ENCODE measurements around the gene PEX13.

PEX13 gene

GRCh38 chr2:61096438-61096837, 78.9 kb downstream of the PEX13 start:
- Histone ChIP-seq H3K36me3 (no peaks in the 10 kb centered on the region), H3K27me3 (no peaks in the 10 kb centered on the region), H3K4me3 (ENCODE audit: low read depth, low read length) (no peak overlapping the region), H3K4me1 (no peaks in the 10 kb centered on the region), H3K9me3 (no peaks in the 10 kb centered on the region)
- DNase-seq, result no peak
- no peak for TF ChIP-seq CTCF (IDR thresholded peaks at IDR 0.05; ENCODE audit: low read depth, low read length)

GRCh38 chr2:61100801-61101200, 83.3 kb downstream of the PEX13 start:
- Histone ChIP-seq H3K27me3 (no peaks in the 10 kb centered on the region), H3K4me1 (no peaks in the 10 kb centered on the region), H3K36me3 (no peaks in the 10 kb centered on the region), H3K4me3 (ENCODE audit: low read depth, low read length) (no peak overlapping the region), H3K9me3 (no peaks in the 10 kb centered on the region)
- TF ChIP-seq CTCF (IDR thresholded peaks at IDR 0.05; ENCODE audit: low read depth, low read length), result no peak
- no peak for DNase-seq
